Prostate gland (tissue), 2 donors: Measurements from ENCODE around the gene CEBPB. TPM values are rescaled to one million over a fixed set of nuclear protein-coding genes. Genes with fewer than 3 reads are reported as not detected.

Experiments
- DNase-seq: peaks from one replicate; pipeline ENCODE4 v3.0.0-alpha.2; 2019; ENCODE audit warnings: low spot score
- H3K27ac ChIP-seq, 2 donors: fragments of 200-600 bp; sonication (generic); 2 replicates each; pipeline ENCODE4 v1.5.1; 2017 to 2019
- H3K27me3 ChIP-seq: fragments of 200-600 bp; sonication (generic); replicated peaks from 2 replicates; pipeline ENCODE4 v1.5.1; 2019; ENCODE audit not compliant: insufficient read depth
- H3K36me3 ChIP-seq, 2 donors: fragments of 200-600 bp; sonication (generic); 1 replicate in 1 of 2; 2 replicates in 1 of 2; pipeline versions ENCODE4 v1.5.1 to v1.8.1; 2017 to 2019
- H3K4me1 ChIP-seq: fragments of 200-600 bp; sonication (generic); replicated peaks from 2 replicates; pipeline ENCODE4 v1.5.1; 2019
- H3K4me3 ChIP-seq, 2 donors: fragments of 200-600 bp; sonication (generic); 2 replicates each; pipeline ENCODE4 v1.5.1; 2017 to 2019
- H3K9me3 ChIP-seq: fragments of 200-600 bp; sonication (generic); 2 replicates; pipeline ENCODE4 v1.5.1; 2017
- POLR2A ChIP-seq: fragments of 450-650 bp; IDR thresholded peaks from one replicate; pipeline ENCODE4 v1.6.1; 2016; ENCODE audit warnings: antibody characterized with exemption, mild to moderate bottlenecking
- POLR2AphosphoS5 ChIP-seq: sonication (generic); formaldehyde crosslinking; IDR thresholded peaks from one replicate; pipeline ENCODE4 v1.6.1; 2017; ENCODE audit warnings: antibody characterized with exemption
- WGBS: methylation state at CpG from one replicate; pipeline ENCODE4 v1.1.5; 2018; 5-methylcytosine and 5-hydroxymethylcytosine counted together
- intact Hi-C: fragments of 100-400 bp; cut with DNase I; formaldehyde crosslinking; loops from one replicate; pipeline ENCODE4 v1.14.2; 2022
- total RNA-seq, 2 donors: library from RNA; depleted of rRNA; stranded (reverse); fragments of >200 nt; gene quantifications; one replicate each; pipeline ENCODE4 v1.1.0, GENCODE V29; 2016
- TF ChIP-seq, protein P1 (sequence below), 4 experiments: fragments of 200-600 bp in 2 of 4; fragments of 450-650 bp in 2 of 4; sonication (generic) in 2 of 4; IDR thresholded peaks; 1 replicate in 3 of 4; 2 replicates in 1 of 4; pipeline ENCODE4 v1.5.1; 2016 to 2019; ENCODE audit warnings: antibody characterized with exemption in 4 of 4, mild to moderate bottlenecking in 2 of 4, moderate library complexity in 2 of 4

Gene CEBPB
- total RNA-seq, 2 donors from 2014 or later: 72.8 to 77.2 TPM

DNA sequence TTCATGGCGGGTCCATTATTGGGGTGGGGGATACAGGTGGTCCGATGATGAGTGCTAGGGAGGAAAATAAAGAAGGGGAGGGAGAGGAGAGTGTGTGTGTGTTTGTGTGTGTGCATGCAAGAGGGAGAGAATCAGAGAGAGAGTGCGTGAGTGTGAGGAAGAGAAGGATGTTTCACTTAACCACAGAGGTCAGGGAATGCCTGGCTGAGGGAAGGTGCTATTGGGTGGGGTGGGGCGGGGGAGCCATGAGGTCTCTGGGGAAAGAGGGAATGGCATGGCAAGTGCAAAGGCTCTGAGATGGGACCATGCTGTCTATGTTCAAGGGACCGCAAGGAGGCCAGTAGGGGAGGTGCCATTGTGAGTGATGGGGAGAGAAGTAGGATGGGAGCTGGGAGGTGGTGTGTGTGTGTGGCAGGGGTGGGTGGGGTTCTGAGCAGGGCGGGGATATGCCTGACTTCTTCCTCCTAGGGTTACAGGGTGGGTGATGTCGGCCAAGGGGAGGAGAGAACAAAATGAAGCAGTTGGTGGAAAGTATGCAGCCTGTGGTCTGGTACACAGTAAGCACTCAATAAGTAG lies 23.0 kb downstream of the CEBPB start:
- Histone ChIP-seq H3K27ac (no peak overlapping the region), H3K36me3 (no peaks in the 10 kb centered on the region), H3K4me1 (no peaks in the 10 kb centered on the region), H3K4me3 (no peak overlapping the region), H3K9me3 (no peaks in the 10 kb centered on the region), H3K27me3 (no peaks in the 10 kb centered on the region)
- intact Hi-C loops: no loop called here
- TF ChIP-seq POLR2A (no peak), POLR2AphosphoS5 (no peak)
- TF ChIP-seq, protein P1, sequence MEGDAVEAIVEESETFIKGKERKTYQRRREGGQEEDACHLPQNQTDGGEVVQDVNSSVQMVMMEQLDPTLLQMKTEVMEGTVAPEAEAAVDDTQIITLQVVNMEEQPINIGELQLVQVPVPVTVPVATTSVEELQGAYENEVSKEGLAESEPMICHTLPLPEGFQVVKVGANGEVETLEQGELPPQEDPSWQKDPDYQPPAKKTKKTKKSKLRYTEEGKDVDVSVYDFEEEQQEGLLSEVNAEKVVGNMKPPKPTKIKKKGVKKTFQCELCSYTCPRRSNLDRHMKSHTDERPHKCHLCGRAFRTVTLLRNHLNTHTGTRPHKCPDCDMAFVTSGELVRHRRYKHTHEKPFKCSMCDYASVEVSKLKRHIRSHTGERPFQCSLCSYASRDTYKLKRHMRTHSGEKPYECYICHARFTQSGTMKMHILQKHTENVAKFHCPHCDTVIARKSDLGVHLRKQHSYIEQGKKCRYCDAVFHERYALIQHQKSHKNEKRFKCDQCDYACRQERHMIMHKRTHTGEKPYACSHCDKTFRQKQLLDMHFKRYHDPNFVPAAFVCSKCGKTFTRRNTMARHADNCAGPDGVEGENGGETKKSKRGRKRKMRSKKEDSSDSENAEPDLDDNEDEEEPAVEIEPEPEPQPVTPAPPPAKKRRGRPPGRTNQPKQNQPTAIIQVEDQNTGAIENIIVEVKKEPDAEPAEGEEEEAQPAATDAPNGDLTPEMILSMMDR (IDR thresholded peaks at IDR 0.05): no peak
- no peak for DNase-seq
- WGBS: 74% methylated on average over 7 of the region's 7 CpGs

DNA sequence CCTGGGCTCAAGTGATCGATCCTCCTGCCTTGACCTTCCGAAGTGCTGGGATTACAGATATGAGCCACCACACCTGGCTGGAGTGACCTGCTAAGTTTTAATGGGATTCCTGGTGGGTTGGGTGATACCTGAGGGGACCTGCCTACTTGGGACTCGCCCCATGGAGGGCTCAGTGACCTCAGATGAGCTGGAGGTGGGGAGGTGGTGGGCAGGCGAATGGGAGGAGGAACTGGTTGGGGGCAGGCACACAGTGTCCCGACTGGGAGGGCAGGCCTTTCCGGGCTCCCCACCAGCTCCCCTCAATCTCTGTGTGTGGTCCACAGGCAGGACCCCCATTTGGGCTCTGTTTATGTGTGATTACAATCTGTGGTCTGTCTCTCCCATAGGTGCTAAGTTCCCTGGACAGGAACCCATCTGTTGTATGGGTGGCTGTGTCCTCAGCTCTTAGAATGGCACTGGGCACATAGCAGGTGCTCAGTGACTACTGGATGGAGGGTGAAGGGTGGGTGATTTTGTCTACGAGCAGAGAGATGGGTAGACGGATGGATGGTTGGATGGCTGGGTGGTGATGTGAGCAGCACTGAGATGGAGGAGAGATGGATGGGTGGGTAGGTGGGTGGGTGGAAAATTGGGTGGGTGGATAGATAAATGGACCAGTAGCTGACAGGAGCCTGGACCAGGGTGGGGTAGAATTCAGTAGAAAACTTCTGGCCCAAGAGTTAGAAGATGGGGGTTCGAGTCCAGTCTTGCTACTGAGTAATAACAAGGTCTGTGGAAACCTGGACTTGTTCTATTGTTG lies 23.8 kb downstream of the CEBPB start:
- WGBS: 92% methylated on average over 9 of the region's 9 CpGs
- no peaks in the 10 kb centered on the region for H3K4me1 ChIP-seq
- H3K27ac ChIP-seq: no peak overlapping the region
- H3K4me3 ChIP-seq: no peak overlapping the region
- TF ChIP-seq POLR2AphosphoS5 (no peak), POLR2A (no peak)
- TF ChIP-seq, protein P1 (IDR thresholded peaks at IDR 0.05): no peak
- intact Hi-C loops: no loop called here
- no peak for DNase-seq
- no peaks in the 10 kb centered on the region for H3K36me3 ChIP-seq
- H3K27me3 ChIP-seq: no peaks in the 10 kb centered on the region
- no peaks in the 10 kb centered on the region for H3K9me3 ChIP-seq

DNA sequence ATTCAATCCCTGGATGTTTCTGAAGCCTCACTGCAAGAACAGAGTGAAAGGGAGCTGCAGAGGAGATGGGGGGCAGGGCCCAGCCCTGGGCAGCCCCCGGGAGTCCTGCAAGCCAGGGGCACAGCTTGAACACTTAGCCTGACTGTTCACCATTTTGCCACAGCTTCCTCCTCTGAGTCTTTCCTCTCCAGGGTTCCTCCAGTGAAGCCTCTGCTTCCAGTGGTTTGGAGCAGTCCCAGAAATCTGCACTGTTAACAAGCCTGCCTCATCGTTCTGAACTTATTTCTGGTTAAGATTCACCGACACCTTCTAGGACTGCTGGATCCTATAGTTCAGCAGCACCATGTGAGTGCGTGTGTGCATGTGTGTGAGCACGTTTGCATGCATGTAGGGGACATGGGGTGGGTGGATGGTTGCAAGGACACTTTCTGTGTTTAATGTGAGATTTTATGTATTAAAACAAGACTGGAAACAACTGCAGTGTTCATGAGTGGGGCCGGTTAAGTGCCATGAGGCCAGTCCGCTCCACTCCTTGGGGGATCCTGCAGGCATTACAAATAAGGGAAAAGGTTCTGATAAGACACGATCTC lies 24.6 kb downstream of the CEBPB start:
- no peak overlapping the region for H3K4me3 ChIP-seq
- TF ChIP-seq, protein P1 (IDR thresholded peaks at IDR 0.05): no peak
- TF ChIP-seq POLR2AphosphoS5 (no peak), POLR2A (no peak)
- H3K27me3 ChIP-seq: no peaks in the 10 kb centered on the region
- intact Hi-C loops: no loop called here
- no peaks in the 10 kb centered on the region for H3K36me3 ChIP-seq
- H3K27ac ChIP-seq: no peak overlapping the region
- no peak for DNase-seq
- H3K9me3 ChIP-seq: no peaks in the 10 kb centered on the region
- no peaks in the 10 kb centered on the region for H3K4me1 ChIP-seq
- 58% methylated on average over 8 of the region's 8 CpGs for WGBS

DNA sequence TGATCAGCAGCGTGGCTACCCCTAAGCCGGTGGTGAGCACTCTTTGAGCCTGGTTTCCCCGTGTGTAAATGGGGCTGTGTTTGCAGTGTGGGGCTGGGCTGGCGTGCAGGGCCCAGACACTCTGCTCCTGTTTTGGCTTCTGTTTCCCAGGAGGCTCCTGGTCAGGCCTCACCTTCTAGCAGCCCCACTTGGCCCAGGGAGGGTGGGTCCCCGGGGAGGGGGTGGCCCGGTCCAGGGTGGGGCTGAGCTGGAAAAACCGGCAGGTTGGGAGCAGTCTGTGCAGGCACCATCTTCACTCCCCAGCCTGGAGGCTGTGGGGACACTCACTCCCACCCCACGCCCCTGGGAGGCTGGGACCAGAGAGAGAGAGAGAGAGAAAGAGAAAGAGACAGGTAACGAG lies 25.3 kb downstream of the CEBPB start:
- Histone ChIP-seq H3K9me3 (no peaks in the 10 kb centered on the region), H3K27ac (no peak overlapping the region), H3K36me3 (no peaks in the 10 kb centered on the region), H3K4me3 (no peak overlapping the region), H3K27me3 (no peaks in the 10 kb centered on the region), H3K4me1 (no peaks in the 10 kb centered on the region)
- DNase-seq: peak; percentile 20
- TF ChIP-seq POLR2AphosphoS5 (no peak), POLR2A (no peak)
- TF ChIP-seq, protein P1 (IDR thresholded peaks at IDR 0.05): no peak
- 41% methylated on average over 9 of the region's 9 CpGs for WGBS
- intact Hi-C loops: no loop called here
